Measurements from ENCODE around the gene PRXL2A. TPM values are rescaled to one million over a fixed set of nuclear protein-coding genes. Genes with fewer than 3 reads are reported as not detected.

Gene PRXL2A
- total and polyA plus RNA-seq, 10 of the 15 experiments (the other 5 are each of a cell fraction or from before 2014, with no cell fraction given): 2.8 to 15.6 (median 11.1) TPM

- POLR2A ChIA-PET: no interaction called here
- no peak for DNase-seq (ENCODE audit: low read depth, low spot score)
- TF ChIP-seq ZBTB40 (IDR thresholded peaks at IDR 0.05; ENCODE audit: borderline replicate concordance) (no peak), TCF3 (IDR thresholded peaks at IDR 0.05; ENCODE audit: borderline replicate concordance, insufficient read depth, low read depth, low read length) (no peak), PML (IDR thresholded peaks at IDR 0.05; ENCODE audit: low read length) (no peak), PRDM15 (CRISPR knock-in tag; IDR thresholded peaks at IDR 0.05) (no peak), TCF7 (IDR thresholded peaks at IDR 0.05; ENCODE audit: borderline replicate concordance) (no peak)
- Histone ChIP-seq H3K4me1 (ENCODE audit: control insufficient read depth, insufficient read depth, low read length) (no peaks in the 10 kb centered on the region; the same call in 1 of the 2 replicates), H3K36me3 (ENCODE audit: control insufficient read depth in 2 of 2, insufficient read depth in 2 of 2, low read length in 1 of 2) (no peaks in the 10 kb centered on the region), H3K4me2 (ENCODE audit: control insufficient read depth, insufficient read depth) (no peak overlapping the region), H3K79me2 (ENCODE audit: control insufficient read depth, insufficient read depth, low read length) (no peaks in the 10 kb centered on the region), H3K9ac (ENCODE audit: control insufficient read depth, insufficient read depth, low read length) (no peak overlapping the region), H3K27ac (ENCODE audit: control insufficient read depth, insufficient read depth) (no peak overlapping the region), H3K27me3 (replicated peaks in 1 of 2; ENCODE audit: control insufficient read depth in 2 of 2, insufficient read depth in 2 of 2, low read length in 1 of 2) (peaks cover 0 to 3% of the 10 kb centered on the region in 2 experiments; a peak in 2 of 4 replicates), H2AFZ (ENCODE audit: control insufficient read depth, low read depth, low read length) (no peak overlapping the region), H4K20me1 (ENCODE audit: control insufficient read depth, insufficient read depth) (no peaks in the 10 kb centered on the region), H3K4me3 (no peak overlapping the region), H3K9me3 (replicated peaks; ENCODE audit: control insufficient read depth, insufficient read depth, low read length) (no peaks in the 10 kb centered on the region)
- RAD21 ChIA-PET (ENCODE audit: unreplicated experiment): interaction anchor here (3.3 kb wide), 1 partner anchor 11 kb away, joined by 22 read pairs; no protein-coding TSS in a partner anchor
- intact Hi-C loops (cut with micrococcal nuclease; ENCODE audit: unreplicated experiment): no loop called here
- in situ Hi-C loops (cut with MboI): no loop called here
- WGBS (ENCODE audit: insufficient coverage, insufficient replicate concordance, low lambda C conversion rate, missing lambda C conversion rate): 96% methylated on average over 2 of the region's 2 CpGs
- FAIRE-seq: no peak
- CTCF ChIA-PET: interaction anchor here (0.9 to 1.8 kb wide), 4 partner anchors 9 to 96 kb away, joined by 3 to 6 read pairs (median 6); no protein-coding TSS in a partner anchor
- BruUV-seq (replicated peaks): no TSS peak
- SMC1A ChIA-PET (ENCODE audit: uncharacterized antibody, unreplicated experiment): interaction anchor here (0.8 to 2.7 kb wide), 2 partner anchors 9 to 12 kb away, joined by 3 to 8 read pairs; no protein-coding TSS in a partner anchor
- no peak for ATAC-seq
These were observed 1.8 kb downstream of the PRXL2A start for GRCh38 chr10:80410122-80410521.

All from GM12878 (cell line).